Non-pigmented ciliary epithelial cell (primary cell): ENCODE results near the gene FAM78A.
"Not testable (repeated sequence)": the region's sequence is repeated elsewhere in the genome, so short reads cannot be mapped to it uniquely, and the experiment has no call there.

Experiments used
- DNase-seq: peaks from one replicate; pipeline ENCODE4 v3.0.0-alpha.2; 2010; ENCODE audit warnings: low read depth

Gene FAM78A

GRCh38 chr9:131281119-131281965, 5.0 kb upstream of the FAM78A start:
- DNase-seq: no peak

GRCh38 chr9:131280660-131281059, 4.3 kb upstream of the FAM78A start:
- DNase-seq: no peak

GRCh38 chr9:131279863-131280570, 3.7 kb upstream of the FAM78A start:
- no peak for DNase-seq

GRCh38 chr9:131279196-131279862, 3.0 kb upstream of the FAM78A start:
- DNase-seq: no peak

- DNase-seq: no peak
Observed at GRCh38 chr9:131278702-131279111, 2.4 kb upstream of the FAM78A start.

GRCh38 chr9:131277910-131278701, 1.8 kb upstream of the FAM78A start:
- DNase-seq: peak; percentile 37

GRCh38 chr9:131277287-131277909, 1.1 kb upstream of the FAM78A start:
- DNase-seq: no peak

GRCh38 chr9:131276891-131277286, 579 bp upstream of the FAM78A start:
- no peak for DNase-seq

GRCh38 chr9:131275332-131276093, 797 bp downstream of the FAM78A start:
- DNase-seq: no peak

GRCh38 chr9:131274674-131275331, 1.5 kb downstream of the FAM78A start:
- no peak for DNase-seq

- no peak for DNase-seq
Observed at GRCh38 chr9:131273856-131274673, 2.2 kb downstream of the FAM78A start.

GRCh38 chr9:131273146-131273855, 3.0 kb downstream of the FAM78A start:
- no peak for DNase-seq

GRCh38 chr9:131272212-131272611, 4.1 kb downstream of the FAM78A start:
- DNase-seq: no peak

GRCh38 chr9:131271506-131271931, 4.8 kb downstream of the FAM78A start:
- DNase-seq: no peak

- not testable (repeated sequence) for DNase-seq
Observed at GRCh38 chr9:131271016-131271273, 5.4 kb downstream of the FAM78A start.

GRCh38 chr9:131270171-131271015, 5.9 kb downstream of the FAM78A start:
- no peak for DNase-seq

GRCh38 chr9:131266266-131267229, 9.8 kb downstream of the FAM78A start:
- DNase-seq: no peak
